Upper lobe of right lung (tissue), 1 donor: ENCODE data around the gene KRT2. TPM values are rescaled to one million over a fixed set of nuclear protein-coding genes. Genes with fewer than 3 reads are reported as not detected.
A peak's percentile ranks its signal among the peaks of the same experiment; 100 is the strongest.

Experiments used
- ATAC-seq: fragments of 200-7000 bp; cut with Tn5 transposase; one replicate; pipeline ENCODE4 v1.9.1; 2020; ENCODE audit warnings: mild to moderate bottlenecking, moderate library complexity
- DNase-seq: peaks from one replicate; pipeline ENCODE4 v3.0.0-alpha.2; 2020
- H3K27ac ChIP-seq: fragments of 200-600 bp; one replicate; pipeline ENCODE4 v1.8.0; 2022
- H3K27me3 ChIP-seq: fragments of 200-600 bp; one replicate; pipeline ENCODE4 v1.8.0; 2022; ENCODE audit warnings: mild to moderate bottlenecking
- H3K36me3 ChIP-seq: fragments of 200-600 bp; one replicate; pipeline ENCODE4 v1.8.0; 2022
- H3K4me1 ChIP-seq: fragments of 200-600 bp; one replicate; pipeline ENCODE4 v1.8.0; 2022
- H3K4me3 ChIP-seq: fragments of 200-600 bp; one replicate; pipeline ENCODE4 v1.8.0; 2022; ENCODE audit warnings: mild to moderate bottlenecking
- H3K9me3 ChIP-seq: fragments of 200-600 bp; one replicate; pipeline ENCODE4 v1.8.0; 2022
- CTCF ChIP-seq: fragments of 200-600 bp; IDR thresholded peaks from one replicate; pipeline ENCODE4 v1.8.0; 2022; ENCODE audit warnings: antibody characterized with exemption
- intact Hi-C: fragments of 100-400 bp; cut with DNase I; formaldehyde crosslinking; loops from one replicate; pipeline ENCODE4 v1.11.0; 2022
- total RNA-seq: library from RNA; stranded (reverse); fragmentation: NEBNext Ultra II Directional; extraction: Animal tissue kit (Norgen Biotek cat#: 25700); gene quantifications from one replicate; pipeline ENCODE4 v1.2.1, GENCODE V29; 2021
- donor health status: DM: no; HTN: yes; CAD: no; lungs with severe emphysema.

KRT2 gene
- total RNA-seq, 1 donor from 2014 or later = not detected

GRCh38 chr12:52659951-52660350 lies 7.9 kb upstream of the KRT2 start:
- Histone ChIP-seq H3K9me3 (no peaks in the 10 kb centered on the region), H3K27ac (no peak overlapping the region), H3K36me3 (no peaks in the 10 kb centered on the region), H3K4me1 (no peaks in the 10 kb centered on the region), H3K27me3 (peaks cover 12% of the 10 kb centered on the region), H3K4me3 (no peak overlapping the region)
- no peak for ATAC-seq
- no peak for TF ChIP-seq CTCF
- intact Hi-C loops = no loop called here
- DNase-seq = no peak

GRCh38 chr12:52659395-52659794 lies 7.4 kb upstream of the KRT2 start:
- no peak overlapping the region for H3K27ac ChIP-seq
- intact Hi-C loops = no loop called here

GRCh38 chr12:52658196-52658595 lies 6.2 kb upstream of the KRT2 start:
- no peak for ATAC-seq
- intact Hi-C loops = no loop called here

More at GRCh38 chr12:52659395-52659794, 7.4 kb upstream of the KRT2 start:
- no peak for ATAC-seq
- Histone ChIP-seq H3K4me1 (no peaks in the 10 kb centered on the region), H3K27me3 (peaks cover 12% of the 10 kb centered on the region), H3K36me3 (no peaks in the 10 kb centered on the region), H3K9me3 (no peaks in the 10 kb centered on the region), H3K4me3 (no peak overlapping the region)
- no peak for TF ChIP-seq CTCF
- no peak for DNase-seq

GRCh38 chr12:52657250-52657902 lies 5.4 kb upstream of the KRT2 start:
- TF ChIP-seq CTCF = no peak
- Histone ChIP-seq H3K36me3 (no peaks in the 10 kb centered on the region), H3K27me3 (peaks cover 6% of the 10 kb centered on the region), H3K27ac (no peak overlapping the region), H3K4me3 (no peak overlapping the region), H3K9me3 (no peaks in the 10 kb centered on the region), H3K4me1 (no peaks in the 10 kb centered on the region)
- ATAC-seq = no peak
- intact Hi-C loops = no loop called here
- no peak for DNase-seq

More at GRCh38 chr12:52658196-52658595, 6.2 kb upstream of the KRT2 start:
- H3K36me3 ChIP-seq = no peaks in the 10 kb centered on the region
- TF ChIP-seq CTCF = no peak
- peaks cover 12% of the 10 kb centered on the region for H3K27me3 ChIP-seq
- no peak overlapping the region for H3K27ac ChIP-seq
- no peak overlapping the region for H3K4me3 ChIP-seq
- no peak for DNase-seq
- H3K4me1 ChIP-seq = no peaks in the 10 kb centered on the region
- H3K9me3 ChIP-seq = no peaks in the 10 kb centered on the region

GRCh38 chr12:52656616-52657015 lies 4.6 kb upstream of the KRT2 start:
- H3K4me1 ChIP-seq = no peaks in the 10 kb centered on the region
- TF ChIP-seq CTCF = no peak
- H3K27me3 ChIP-seq = peaks cover 6% of the 10 kb centered on the region
- no peaks in the 10 kb centered on the region for H3K9me3 ChIP-seq
- H3K36me3 ChIP-seq = no peaks in the 10 kb centered on the region
- no peak overlapping the region for H3K27ac ChIP-seq
- intact Hi-C loops = no loop called here
- DNase-seq (no peak), ATAC-seq (no peak)
- no peak overlapping the region for H3K4me3 ChIP-seq

GRCh38 chr12:52655720-52656124 lies 3.7 kb upstream of the KRT2 start:
- intact Hi-C loops = no loop called here
- no peak for TF ChIP-seq CTCF
- Histone ChIP-seq H3K36me3 (no peaks in the 10 kb centered on the region), H3K4me1 (no peaks in the 10 kb centered on the region), H3K27ac (no peak overlapping the region), H3K9me3 (no peaks in the 10 kb centered on the region), H3K4me3 (no peak overlapping the region), H3K27me3 (peaks cover 6% of the 10 kb centered on the region)
- no peak for DNase-seq
- peak; percentile 59 for ATAC-seq
